HL-60 (cell line): ENCODE measurements around the gene CPAMD8.

Experiments used
- DNase-seq, 2 experiments: peaks; one replicate each; pipeline ENCODE4 v3.0.0-alpha.2; 2010 to 2020; ENCODE audit warnings: low read depth in 1 of 2, low spot score in 1 of 2
- H3K27ac ChIP-seq: fragments of 250-450 bp; sonication (Bioruptor Pico); replicated peaks from 2 replicates; pipeline ENCODE4 v1.5.1; 2020; ENCODE audit warnings: mild to moderate bottlenecking, moderate library complexity
- H3K27me3 ChIP-seq: fragments of 250-450 bp; sonication (Bioruptor Pico); 2 replicates; pipeline ENCODE4 v1.5.1; 2021; ENCODE audit warnings: mild to moderate bottlenecking, moderate library complexity; ENCODE audit not compliant: insufficient read depth, poor library complexity, severe bottlenecking
- H3K4me3 ChIP-seq: replicated peaks from 2 replicates; pipeline ENCODE4 v1.5.1; 2011; ENCODE audit warnings: mild to moderate bottlenecking, control low read depth, low read length; ENCODE audit not compliant: insufficient read depth
- CTCF ChIP-seq: IDR thresholded peaks from one replicate; pipeline ENCODE4 v1.5.1; 2011; ENCODE audit warnings: low read length, control low read depth, inconsistent platforms; ENCODE audit not compliant: insufficient read depth
- GABPA ChIP-seq: IDR thresholded peaks from 2 replicates; pipeline ENCODE4 v1.6.1; 2012; ENCODE audit warnings: low read depth
- POLR2AphosphoS5 ChIP-seq: IDR thresholded peaks from 2 replicates; pipeline ENCODE4 v1.6.1; 2012; ENCODE audit warnings: low read depth
- REST ChIP-seq: IDR thresholded peaks from 2 replicates; pipeline ENCODE4 v1.6.1; 2012; ENCODE audit warnings: low read depth; ENCODE audit not compliant: insufficient replicate concordance
- SPI1 ChIP-seq: IDR thresholded peaks from 2 replicates; pipeline ENCODE4 v1.6.1; 2012; ENCODE audit warnings: low read depth, mild to moderate bottlenecking, borderline replicate concordance

CPAMD8 gene

GRCh38 chr19:16860118-16860517 is 166.5 kb downstream of the CPAMD8 start:
- DNase-seq: no peak
- no peak for TF ChIP-seq POLR2AphosphoS5
- TF ChIP-seq GABPA: no peak
- no peak for TF ChIP-seq CTCF
- TF ChIP-seq REST: no peak
- no peak for TF ChIP-seq SPI1
- no peak overlapping the region for H3K4me3 ChIP-seq
- H3K27me3 ChIP-seq: no peaks in the 10 kb centered on the region
- H3K27ac ChIP-seq: no peak overlapping the region

- Histone ChIP-seq H3K27me3 (no peaks in the 10 kb centered on the region), H3K4me3 (no peak overlapping the region), H3K27ac (no peak overlapping the region)
- TF ChIP-seq POLR2AphosphoS5 (no peak), SPI1 (no peak), REST (no peak), GABPA (no peak), CTCF (no peak)
- DNase-seq: no peak
Measured at GRCh38 chr19:16859626-16860025, 167.0 kb downstream of the CPAMD8 start.

- Histone ChIP-seq H3K4me3 (no peak overlapping the region), H3K27me3 (no peaks in the 10 kb centered on the region), H3K27ac (no peak overlapping the region)
- no peak for DNase-seq
- TF ChIP-seq GABPA: no peak
- TF ChIP-seq POLR2AphosphoS5: no peak
- no peak for TF ChIP-seq REST
- TF ChIP-seq SPI1: no peak
- no peak for TF ChIP-seq CTCF
Measured at GRCh38 chr19:16856091-16856490, 170.5 kb downstream of the CPAMD8 start.
